SKM-1 (cell line): Measurements from ENCODE around the gene FAM107A.
"Not testable (repeated sequence)": the region's sequence is repeated elsewhere in the genome, so short reads cannot be mapped to it uniquely, and the experiment has no call there.

Experiments
- DNase-seq: peaks from one replicate; lab custom pipeline; 2025; ENCODE audit not compliant: unreplicated experiment; lab: John Stamatoyannopoulos, UW

FAM107A gene

GRCh38 chr3:58537412-58538301, 39.5 kb downstream of the FAM107A start:
- no peak for DNase-seq

- no peak for DNase-seq
Measured at GRCh38 chr3:58536501-58537411, 40.4 kb downstream of the FAM107A start, which contains the start of gene ACOX2. TSS of gene ACOX2 (minus strand) at chr3:58537190. CDS start at chr3:58535106, 2,084 bp downstream.

GRCh38 chr3:58535531-58536500, 41.4 kb downstream of the FAM107A start:
- DNase-seq = no peak

GRCh38 chr3:58534592-58535494, 42.3 kb downstream of the FAM107A start:
- no peak for DNase-seq

- peak; percentile 36 for DNase-seq
Measured at GRCh38 chr3:58532794-58533220, 44.4 kb downstream of the FAM107A start.

GRCh38 chr3:58531956-58532355, 45.2 kb downstream of the FAM107A start:
- no peak for DNase-seq

- DNase-seq = no peak
Measured at GRCh38 chr3:58531555-58531954, 45.6 kb downstream of the FAM107A start.

- no peak for DNase-seq
Measured at GRCh38 chr3:58530354-58530865, 46.8 kb downstream of the FAM107A start.

- peak; percentile 73 for DNase-seq
Measured at GRCh38 chr3:58529516-58530353, 47.5 kb downstream of the FAM107A start.

GRCh38 chr3:58528629-58529028, 48.6 kb downstream of the FAM107A start:
- DNase-seq = no peak

- not testable (repeated sequence) for DNase-seq
Measured at GRCh38 chr3:58527440-58527839, 49.8 kb downstream of the FAM107A start.

- peak; percentile 68 for DNase-seq
Measured at GRCh38 chr3:58526515-58526957, 50.7 kb downstream of the FAM107A start.

GRCh38 chr3:58524326-58524888, 52.8 kb downstream of the FAM107A start:
- no peak for DNase-seq

- no peak for DNase-seq
Measured at GRCh38 chr3:58522759-58523425, 54.3 kb downstream of the FAM107A start.

GRCh38 chr3:58521917-58522631, 55.1 kb downstream of the FAM107A start:
- DNase-seq = no peak

- no peak for DNase-seq
Measured at GRCh38 chr3:58521336-58521670, 55.9 kb downstream of the FAM107A start.
